Hepatocyte (in vitro differentiated cells): ENCODE measurements around the gene SEC63.

Source experiments
- EZH2 ChIP-seq: fragments of 200-600 bp; sonication (generic); IDR thresholded peaks from 2 replicates; pipeline ENCODE4 v1.6.1; 2016; ENCODE audit warnings: antibody characterized with exemption, mild to moderate bottlenecking, borderline replicate concordance
- EZH2phosphoT487 ChIP-seq: fragments of 200-600 bp; sonication (generic); IDR thresholded peaks from one replicate; pipeline ENCODE4 v1.6.1; 2018; ENCODE audit warnings: antibody characterized with exemption, mild to moderate bottlenecking, low read depth, moderate library complexity; ENCODE audit not compliant: unreplicated experiment, severe bottlenecking
- TF ChIP-seq, protein P1 (sequence below): fragments of 200-600 bp; sonication (generic); IDR thresholded peaks from 2 replicates; pipeline ENCODE4 v1.5.1; 2016; ENCODE audit warnings: antibody characterized with exemption, mild to moderate bottlenecking; ENCODE audit not compliant: poor library complexity

DNA sequence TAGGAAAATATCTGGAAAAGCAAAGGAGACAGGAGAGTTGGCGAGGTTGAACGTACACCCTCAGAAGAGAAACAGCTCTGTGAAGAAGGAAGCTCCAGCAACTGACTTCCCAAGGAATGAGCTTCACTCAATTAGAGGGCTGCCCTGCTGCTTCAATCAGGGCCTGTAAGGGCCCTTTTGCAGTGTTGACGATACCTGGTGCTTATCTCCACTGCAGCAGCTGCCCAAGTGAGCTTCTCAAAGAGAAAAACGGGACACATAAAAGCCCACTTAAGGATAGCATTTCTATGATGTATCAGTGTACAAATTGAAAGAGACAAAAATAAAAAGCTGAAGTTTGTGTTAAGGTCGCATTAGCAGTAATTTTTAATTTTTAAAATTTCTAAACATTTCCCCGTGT lies 16.4 kb downstream of the SEC63 start:
- TF ChIP-seq, protein P1, sequence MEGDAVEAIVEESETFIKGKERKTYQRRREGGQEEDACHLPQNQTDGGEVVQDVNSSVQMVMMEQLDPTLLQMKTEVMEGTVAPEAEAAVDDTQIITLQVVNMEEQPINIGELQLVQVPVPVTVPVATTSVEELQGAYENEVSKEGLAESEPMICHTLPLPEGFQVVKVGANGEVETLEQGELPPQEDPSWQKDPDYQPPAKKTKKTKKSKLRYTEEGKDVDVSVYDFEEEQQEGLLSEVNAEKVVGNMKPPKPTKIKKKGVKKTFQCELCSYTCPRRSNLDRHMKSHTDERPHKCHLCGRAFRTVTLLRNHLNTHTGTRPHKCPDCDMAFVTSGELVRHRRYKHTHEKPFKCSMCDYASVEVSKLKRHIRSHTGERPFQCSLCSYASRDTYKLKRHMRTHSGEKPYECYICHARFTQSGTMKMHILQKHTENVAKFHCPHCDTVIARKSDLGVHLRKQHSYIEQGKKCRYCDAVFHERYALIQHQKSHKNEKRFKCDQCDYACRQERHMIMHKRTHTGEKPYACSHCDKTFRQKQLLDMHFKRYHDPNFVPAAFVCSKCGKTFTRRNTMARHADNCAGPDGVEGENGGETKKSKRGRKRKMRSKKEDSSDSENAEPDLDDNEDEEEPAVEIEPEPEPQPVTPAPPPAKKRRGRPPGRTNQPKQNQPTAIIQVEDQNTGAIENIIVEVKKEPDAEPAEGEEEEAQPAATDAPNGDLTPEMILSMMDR: no peak
- TF ChIP-seq EZH2phosphoT487 (no peak), EZH2 (no peak)
